DMS 273 treated with DMSO at 0.1 percent for 48 hours (cell line): ENCODE results near the gene RBM19.

ENCODE experiments used
- DNase-seq: peaks from one replicate; lab custom pipeline; 2025; lab: John Stamatoyannopoulos, UW

RBM19 gene

DNA sequence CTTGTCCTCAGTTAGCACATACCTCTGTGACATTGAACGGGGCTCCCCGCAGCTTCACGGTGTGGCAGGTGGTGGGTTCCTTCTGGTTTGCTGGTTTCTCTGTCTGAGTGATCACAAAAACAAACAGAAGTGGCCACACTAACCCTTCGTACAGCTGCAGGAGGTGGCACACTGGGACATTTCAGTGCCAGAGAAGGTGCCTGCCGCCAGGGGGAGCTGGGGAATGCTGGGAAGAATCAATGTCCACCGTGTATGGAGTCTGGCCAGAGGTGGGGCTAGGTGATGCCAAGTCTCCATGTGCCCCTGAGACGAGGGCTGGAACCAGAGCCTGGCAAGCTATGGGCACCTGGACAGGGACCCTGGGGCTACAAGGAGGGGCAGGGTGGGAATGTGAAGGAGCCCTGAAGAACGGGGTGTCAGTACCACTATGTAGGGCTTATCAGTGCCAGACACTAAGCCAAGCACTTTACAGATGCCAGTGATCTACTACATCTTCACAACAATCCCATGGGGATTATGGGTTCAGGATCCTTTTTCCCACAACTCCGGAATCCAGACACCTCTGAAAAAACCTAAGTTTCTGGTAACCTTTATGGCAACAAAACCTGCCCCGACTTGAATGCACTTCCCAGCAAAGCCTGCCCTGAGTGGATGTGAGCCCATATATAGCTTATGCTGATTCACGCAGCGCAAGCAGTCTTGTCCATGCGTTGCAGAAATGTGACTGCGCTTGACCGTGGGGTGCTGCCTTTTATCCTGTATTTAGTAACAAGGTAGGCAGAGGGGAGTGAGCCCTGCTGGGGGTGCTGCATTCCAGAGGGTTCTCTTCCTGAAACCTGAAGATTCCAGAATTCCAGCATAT is 10.8 kb downstream of the RBM19 start:
- no peak for DNase-seq

DNA sequence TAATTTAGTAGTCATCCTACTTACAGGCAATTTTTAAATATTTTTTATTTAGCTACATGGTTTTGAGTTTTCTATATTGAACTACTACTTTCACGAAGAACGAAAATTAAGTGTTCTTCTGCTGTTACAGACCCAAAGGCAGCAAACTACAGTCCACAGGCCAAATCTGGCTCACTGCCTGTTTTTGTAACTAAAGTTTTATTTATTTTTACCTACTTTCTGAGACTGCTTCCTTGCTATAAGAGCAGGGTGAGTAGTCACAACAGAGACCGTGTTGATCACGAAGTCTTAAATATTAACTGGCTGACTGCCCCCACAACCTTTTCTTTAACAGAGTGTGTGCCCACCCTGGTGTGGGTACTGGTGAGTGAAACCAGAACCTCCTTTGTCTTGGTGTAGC is 11.6 kb downstream of the RBM19 start:
- DNase-seq, result no peak

DNA sequence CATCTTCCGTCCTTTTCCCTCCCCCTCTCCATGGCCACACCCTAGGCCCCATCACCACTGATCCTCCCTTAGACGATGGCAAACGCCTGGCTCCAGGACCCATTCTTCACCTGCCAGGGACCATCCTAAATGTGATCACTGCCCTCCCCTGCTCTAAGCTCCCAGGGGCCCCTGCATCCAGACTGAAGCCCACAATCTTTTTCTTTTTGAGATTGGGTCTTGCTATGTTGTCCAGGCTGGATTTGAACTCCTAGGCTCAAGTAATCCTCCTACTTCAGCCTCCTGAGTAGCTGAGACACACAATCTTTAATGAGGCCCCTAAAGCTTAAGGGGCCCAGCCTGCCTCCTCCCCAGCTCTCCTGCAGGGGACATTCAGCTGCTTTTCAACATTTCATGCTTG is 15.3 kb downstream of the RBM19 start:
- no peak for DNase-seq

DNA sequence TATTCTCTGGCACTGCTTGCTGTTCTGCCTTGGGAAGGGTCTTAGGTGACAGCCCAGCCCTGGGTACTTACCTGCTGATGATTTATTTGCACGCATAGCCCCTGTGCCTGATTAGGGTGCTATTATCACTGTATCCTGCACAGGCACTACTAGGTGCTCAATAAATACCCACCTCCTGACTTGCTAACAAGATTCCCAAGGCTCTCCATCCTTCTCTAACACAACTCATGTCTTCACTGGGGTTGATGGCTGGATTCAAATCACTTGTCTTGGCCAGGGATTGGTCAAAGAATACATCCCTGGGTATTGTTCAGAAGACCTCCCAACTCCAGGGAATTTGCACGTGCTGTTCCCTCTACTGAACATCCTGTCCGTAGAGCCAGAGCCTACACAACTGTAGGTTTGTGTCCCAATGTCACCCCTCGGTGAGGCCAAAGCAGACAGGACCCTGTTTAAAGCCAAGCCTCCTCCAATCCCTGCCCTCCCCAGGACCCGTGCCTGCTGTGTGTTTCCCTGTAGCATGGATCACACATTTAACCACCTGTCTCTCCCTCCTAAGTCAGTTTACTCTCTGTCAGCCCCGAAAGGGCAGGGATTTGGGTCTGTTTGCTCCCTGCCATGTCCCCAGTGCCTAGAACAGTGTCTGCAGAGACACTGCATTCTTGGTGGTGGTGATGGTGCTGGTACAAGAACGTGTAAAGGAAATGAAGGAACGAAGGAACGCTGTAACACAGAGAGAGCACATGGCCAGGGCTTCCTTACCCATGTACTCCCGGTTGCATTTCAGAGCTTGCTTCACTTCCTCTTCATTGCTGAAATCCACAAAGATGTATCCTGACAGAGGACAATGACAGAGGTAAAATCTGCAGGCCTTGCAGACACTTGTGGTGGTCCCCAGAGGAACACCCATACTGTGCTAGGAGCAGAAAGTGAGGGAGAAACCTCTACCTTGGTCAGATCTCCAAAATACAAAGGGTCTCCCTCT is 16.5 kb downstream of the RBM19 start:
- no peak for DNase-seq

DNA sequence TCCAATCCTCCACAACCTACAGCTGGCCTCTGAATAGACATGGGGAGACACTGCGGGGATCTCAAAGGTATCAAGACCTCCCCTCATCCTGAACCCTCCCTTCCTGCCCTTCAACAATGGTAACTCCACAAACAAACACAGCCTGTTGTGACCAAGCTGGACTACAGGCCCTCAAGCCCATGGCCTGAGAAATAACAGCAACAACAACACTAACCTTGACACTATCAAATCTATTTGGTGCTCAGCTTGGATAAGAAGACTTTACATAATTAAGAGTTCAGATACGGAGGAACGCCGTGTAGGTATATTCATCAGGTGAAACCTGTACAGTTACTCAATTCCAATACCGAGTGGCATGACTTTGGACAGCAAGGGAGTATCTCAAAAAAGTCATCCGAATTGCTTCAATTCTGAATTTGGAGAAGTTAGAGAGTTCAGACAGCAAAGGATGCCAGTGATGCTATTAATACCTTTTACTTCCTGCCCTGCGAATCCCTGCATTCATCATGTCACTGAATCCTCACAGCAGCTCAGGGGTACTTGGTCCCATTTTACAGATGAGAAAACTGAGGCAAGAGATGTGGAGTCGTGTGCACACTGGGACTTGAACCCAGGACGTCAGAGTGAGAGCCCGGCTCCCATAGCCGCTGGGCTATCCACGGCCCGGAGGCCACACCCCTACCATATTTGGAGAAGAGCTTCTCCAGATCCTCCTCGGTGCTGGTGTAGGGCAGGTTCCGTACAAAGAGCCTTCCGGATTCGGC is 17.8 kb downstream of the RBM19 start:
- no peak for DNase-seq

DNA sequence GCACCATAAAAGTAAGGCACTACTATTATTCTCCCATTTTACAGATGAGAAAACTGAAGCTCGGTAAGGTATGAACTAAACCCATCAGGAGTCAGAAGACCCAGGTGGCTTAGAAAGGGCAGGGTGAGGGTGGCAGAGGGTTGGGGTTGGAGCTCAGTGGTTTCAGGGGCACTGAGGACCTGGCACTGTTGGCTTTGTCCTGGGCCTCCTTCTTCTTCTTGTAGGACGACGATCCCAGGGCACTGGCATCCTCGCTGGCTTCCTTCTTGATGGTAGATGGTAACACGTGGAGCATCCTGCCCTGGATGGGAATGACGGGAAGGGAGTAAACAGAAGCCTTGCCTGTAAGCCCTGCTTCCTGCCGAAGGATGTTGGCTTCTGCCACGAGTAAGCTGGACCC is 19.9 kb downstream of the RBM19 start:
- no peak for DNase-seq

DNA sequence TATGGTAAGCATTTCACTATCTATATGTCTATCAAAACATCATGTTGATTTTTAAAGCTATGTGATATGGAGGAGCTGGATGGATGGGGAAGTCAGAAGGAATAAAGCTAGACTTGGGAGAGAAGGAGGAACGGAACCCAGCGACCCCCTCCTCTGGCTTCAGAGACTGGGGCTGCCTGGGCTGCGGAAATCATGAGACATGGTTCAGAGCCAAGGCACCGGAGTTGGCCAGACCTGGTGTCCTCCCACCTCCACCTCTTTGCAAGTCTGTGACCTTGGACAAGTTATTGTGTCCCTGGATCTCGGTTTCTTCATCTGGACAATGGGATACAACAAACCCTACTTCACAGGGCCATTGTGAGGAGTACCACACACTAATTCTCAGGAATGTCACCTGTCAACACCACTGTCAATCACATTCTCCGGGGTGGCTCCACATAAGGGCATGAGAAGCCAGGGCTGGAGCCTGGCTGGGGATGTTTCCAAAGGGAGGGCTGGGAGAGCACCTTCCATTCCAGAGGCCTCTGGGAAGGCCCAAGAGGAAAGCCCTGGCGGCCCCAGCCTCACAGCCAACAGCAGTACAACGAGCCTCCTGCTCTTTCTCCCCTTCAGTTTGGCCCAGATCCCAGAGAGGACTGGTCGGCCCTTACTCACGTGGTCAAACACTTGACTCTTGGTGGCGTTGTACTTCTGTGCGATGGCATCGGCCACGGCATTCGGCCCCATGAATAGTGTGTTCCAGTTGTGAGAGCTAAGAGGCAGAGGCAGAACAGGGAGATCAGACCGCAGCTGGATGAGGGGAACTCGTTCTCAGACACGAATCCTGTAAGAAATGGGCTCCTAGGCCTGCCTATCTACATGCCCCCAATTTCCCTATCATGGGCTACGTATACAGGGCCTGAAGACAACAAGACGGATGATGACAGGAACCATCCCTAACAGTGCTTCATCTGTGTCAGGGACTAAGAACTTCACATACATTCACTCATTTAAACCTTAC is 20.7 kb downstream of the RBM19 start:
- no peak for DNase-seq

DNA sequence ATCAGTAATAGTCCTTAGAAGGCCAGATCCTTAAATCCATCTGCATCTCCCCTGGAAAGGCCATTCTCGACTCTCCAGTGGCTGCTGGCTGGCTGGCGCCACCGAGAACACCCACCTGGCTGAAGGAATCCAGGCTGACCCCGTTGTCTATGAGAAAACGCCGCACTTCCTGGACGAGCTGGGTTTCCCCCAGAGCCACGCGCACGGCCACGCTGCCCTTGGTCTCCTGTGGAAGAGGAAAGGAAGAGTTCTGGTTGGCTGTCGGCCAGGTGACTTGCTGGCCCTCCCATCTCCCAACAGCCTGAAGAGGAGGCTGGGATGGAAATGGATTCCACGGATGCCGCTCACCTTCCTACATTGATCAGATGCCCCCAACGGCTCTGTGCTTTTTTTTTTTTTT is 23.9 kb downstream of the RBM19 start:
- DNase-seq, result no peak

DNA sequence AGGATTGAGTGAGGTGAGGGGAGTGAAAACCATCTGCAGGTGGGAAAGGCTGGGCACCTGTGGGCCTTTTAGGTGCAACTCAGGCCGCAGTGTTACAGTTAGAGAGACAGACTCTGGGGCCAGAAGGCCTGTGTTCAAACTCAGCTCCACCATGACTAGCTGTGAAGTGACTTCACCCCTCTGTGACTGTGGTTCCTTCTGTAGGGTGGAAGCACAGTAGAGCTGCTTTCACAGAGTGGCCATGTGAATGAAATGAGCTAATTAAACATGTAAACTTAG is 25.0 kb downstream of the RBM19 start:
- DNase-seq, result no peak

DNA sequence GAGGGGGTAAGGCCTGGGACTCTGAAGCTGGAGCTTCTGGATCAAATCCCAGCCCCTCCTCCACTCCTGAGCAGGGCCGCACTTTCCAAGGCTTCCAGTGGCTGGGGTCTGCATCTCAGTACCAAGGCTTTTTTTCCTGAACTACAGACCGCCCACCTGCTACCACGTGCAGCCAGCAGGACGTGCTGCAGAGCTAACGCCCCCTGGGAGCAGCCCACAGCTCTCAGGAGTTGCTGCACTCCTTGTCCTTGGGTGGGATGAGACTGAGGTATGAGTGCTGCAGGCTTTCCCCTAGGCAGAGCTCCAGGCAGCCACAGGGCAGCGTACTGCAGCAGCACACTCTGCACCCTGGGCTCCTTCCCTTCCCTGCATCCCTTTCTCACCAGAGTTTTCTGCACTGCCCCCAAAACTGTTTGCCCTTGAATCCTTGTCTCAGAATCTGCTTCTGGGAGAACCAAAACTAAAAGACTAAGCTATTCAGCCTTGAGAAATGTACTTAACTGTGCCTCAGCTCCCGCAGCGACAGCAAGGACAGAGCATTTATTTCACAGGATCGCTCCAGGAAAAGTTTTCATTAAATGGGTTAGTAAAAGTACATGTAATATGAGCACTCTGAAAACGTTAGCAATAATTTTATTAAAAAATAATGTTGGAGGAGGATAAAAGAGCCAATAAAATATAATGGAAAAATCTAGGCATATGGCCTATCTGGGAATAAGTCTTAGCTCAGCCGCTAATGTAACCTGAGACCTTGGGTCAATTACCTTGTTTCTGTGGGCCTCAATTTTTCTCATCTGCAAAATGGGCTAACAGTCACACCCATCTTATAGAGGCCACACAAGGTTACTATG is 25.5 kb downstream of the RBM19 start:
- no peak for DNase-seq

DNA sequence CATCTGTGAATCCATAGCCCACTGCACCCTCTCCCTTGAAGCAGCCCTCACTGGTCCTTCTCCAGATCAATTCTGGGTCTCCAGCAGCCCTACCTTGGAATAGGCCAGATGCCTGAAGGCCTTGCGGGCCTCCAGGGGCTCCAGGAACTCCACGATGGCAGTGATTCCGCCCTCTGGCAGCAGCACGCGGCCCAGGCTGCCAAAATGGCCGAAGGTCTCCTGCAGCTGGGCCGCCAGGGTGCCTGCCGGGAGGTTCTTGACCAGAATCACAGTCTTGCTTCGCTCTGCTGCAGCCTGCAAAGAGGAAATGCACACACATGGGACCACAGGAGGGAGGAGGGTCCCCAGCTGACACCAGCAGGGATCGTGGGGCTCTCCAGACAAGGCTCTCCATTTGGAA is 26.3 kb downstream of the RBM19 start:
- DNase-seq, result no peak

DNA sequence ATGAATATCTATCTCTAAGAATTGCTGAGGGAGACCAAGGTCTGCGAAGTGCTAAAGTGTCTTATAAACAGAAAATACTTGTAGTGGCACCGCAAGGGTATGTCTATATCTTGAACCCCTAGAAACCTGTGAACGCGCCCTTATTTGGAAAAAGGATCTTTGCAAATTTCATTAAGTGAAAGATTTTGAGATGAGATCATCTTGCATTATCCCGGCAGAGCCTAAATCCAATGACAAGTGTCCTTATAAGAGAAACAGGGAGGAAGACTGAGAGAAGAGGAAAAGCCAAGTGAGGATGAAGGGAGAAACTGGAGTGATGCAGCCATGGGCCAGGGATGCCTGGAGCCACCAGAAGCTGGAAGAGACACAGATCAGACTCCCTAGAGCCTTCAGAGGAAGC is 27.7 kb downstream of the RBM19 start:
- no peak for DNase-seq

DNA sequence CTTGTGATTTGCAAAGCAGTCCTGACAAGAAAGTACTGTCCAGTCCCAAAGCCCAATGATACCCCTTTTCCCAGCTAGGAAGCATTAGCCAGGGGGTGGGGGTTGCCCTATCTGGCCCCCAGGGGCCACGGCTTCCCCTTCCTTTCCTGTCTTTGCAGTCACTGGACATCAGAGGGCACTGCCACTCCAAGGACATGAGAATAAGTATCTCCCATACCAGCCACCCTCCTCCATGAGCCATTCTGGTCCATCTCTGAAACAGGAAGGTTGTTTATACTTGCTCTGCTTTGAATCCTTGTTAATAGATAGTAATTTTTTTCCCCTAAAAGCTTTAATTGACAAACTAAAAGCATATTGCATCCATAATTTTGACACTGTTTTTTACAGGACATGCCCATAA is 29.7 kb downstream of the RBM19 start:
- no peak for DNase-seq

DNA sequence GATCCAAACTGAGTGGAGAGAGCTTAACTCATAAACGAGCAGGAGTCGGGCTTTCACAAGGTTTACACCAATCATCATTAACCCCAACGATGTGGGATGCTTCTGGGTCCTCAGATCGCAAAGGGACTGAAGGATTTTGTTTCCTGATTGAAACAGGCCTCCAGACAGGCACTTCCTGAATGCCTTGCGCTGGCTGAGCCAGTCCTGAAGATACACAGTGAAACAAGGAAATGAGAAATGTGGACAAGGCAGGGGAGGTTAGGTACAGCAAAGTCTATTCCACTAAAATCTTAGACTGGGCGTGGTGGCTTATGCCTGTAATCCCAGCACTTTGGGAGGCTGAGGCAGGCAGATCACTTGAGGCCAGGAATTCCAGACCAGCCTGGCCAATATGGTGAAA is 30.7 kb downstream of the RBM19 start:
- no peak for DNase-seq

DNA sequence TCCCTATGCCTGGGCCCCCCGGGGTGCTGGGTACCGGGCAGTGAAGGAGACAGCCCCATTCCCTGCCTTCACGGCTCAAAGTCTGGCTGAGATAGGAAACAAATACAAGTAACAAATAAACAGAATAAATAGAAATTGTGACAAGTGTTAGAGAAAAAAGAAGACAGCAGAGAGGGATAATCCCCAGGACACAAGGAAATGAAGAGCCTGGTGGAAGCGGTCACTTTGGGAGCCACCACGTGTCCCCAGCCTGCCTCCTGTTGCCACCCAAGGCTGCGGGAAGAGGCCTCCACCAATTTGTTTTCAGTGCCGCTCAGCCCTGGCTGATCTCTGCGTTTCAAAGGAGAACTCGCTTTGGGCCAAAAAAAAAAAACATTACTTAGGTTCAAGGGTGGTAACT is 31.2 kb downstream of the RBM19 start:
- no peak for DNase-seq

DNA sequence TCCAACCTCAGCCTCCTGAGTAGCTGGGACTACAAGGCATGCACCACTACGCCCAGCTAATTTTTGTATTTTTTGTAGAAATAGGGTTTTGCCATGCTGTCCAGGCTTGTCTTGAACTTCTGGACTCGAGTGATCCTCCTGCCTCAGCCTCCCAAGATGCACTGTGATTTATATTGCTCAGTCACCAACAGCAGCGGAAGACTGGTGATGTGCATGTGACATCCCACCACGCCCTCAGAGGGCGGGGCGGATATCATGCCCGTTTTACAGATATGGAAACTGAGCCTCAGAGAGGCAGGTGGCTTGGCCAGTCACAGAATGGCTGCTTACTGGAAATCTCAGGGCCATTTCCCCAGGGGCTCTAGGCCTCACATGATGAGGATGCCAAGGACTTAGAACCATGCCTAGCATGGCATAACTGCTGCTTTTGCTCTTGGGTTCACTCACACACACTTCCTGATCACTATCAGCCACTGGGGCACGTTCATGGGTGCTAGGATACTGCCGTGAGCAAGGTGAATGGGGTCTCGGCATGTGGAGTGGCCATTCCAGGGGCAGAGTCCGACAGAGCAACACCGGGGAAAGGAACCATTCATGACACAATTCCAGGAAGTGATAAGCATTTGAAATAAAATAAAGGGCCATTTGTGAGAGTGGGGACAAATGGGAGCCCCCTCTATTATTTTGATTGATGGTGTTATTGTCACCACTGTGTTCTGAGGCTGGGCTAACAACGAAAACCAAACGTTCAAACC is 31.9 kb downstream of the RBM19 start:
- DNase-seq, result no peak

DNA sequence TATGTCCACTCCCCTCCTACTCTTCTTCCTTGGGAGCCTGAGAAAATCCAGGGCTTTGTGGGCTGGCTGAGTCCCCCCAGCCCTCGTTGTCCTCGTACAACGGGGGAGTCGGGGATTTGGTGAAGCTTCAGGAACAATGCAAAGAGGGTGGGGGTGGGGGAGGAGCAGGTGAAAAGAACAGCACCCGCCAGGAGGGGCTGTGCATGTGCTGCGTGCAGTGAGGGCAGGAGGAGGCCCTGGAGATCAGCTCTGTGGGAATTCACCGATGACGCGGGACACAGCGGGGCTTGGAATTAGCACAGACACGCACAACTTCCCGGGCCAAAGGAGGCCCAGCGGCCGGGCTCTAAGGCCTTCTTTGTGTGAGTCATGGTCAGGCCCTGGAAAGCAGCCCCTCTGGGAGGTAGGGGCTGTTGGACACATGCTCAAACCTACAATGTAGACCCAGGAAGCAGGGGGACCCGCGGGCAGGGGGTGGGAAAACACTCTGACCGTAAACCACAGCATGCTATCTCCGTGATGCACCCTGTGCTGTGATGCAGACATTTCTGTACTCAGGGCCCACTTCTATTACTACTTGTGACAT is 32.8 kb downstream of the RBM19 start:
- no peak for DNase-seq

DNA sequence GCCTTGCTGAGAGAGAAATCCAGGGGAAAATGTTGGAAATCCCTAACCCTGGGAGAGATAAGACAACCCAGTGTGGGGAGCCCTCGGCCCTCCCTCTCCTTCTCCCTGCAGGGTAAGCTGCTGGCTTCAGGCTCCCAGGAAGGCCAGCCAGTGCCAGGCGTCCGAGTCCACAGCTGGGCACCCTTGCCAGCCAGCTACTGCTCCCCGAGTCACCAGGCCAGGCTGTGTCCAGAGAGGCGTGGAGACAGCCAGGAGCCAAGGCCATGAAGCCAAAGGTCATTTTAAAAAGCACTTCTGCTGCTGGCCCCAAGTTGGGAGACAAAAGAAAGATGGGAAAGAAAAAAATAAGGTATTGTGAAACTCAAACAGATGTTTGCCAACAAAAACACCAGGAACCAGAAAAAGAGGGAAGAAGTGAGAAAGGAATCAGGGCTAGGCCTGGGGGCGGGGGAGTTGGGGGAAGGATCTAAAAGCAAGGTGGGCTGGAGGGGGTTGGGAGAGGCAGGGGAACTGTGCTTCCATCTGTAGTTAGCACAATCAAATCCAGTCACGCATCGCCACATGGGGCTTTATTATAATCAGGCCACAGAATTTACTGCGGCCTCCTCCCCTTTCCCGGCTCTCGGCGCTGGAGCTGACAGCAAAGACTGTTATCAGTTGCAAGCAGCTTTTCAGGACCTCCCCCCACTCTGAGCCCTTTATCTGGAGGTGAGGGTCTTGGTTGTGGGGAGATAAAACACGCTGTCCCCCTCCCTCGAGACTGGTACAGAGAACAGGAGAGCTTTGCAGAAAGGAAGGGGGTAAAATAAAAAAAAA is 33.5 kb downstream of the RBM19 start:
- DNase-seq, result no peak
